ENCODE results near the gene SLC44A3.

The SLC44A3 gene

GRCh38 chr1:94931254-94931841 lies 111.2 kb downstream of the SLC44A3 start:
- Histone ChIP-seq H3K4me2 (no peak overlapping the region), H3K27me3 (ENCODE audit: insufficient read depth, low read depth) (no peaks in the 10 kb centered on the region), H2AFZ (ENCODE audit: low read depth) (no peak overlapping the region), H3K9ac (no peak overlapping the region), H3K79me2 (ENCODE audit: insufficient read depth, low read depth) (no peaks in the 10 kb centered on the region), H3K36me3 (ENCODE audit: insufficient read depth) (no peaks in the 10 kb centered on the region), H3K4me1 (ENCODE audit: low read depth, poor library complexity, severe bottlenecking) (no peaks in the 10 kb centered on the region), H3K27ac (no peak overlapping the region), H3K4me3 (IDR thresholded peaks at IDR 0.05; ENCODE audit: insufficient read depth, low read depth, low read length) (no peak overlapping the region), H4K20me1 (ENCODE audit: insufficient read depth) (no peaks in the 10 kb centered on the region)
- TF ChIP-seq CTCF (conservative IDR thresholded peaks at IDR 0.05; ENCODE audit: low read depth, low read length): no peak

- H3K9ac ChIP-seq: no peak overlapping the region
- H3K36me3 ChIP-seq (ENCODE audit: insufficient read depth): no peaks in the 10 kb centered on the region
- H3K4me1 ChIP-seq (ENCODE audit: low read depth, poor library complexity, severe bottlenecking): no peaks in the 10 kb centered on the region
- no peak for TF ChIP-seq CTCF (conservative IDR thresholded peaks at IDR 0.05; ENCODE audit: low read depth, low read length)
- no peak overlapping the region for H3K4me3 ChIP-seq (IDR thresholded peaks at IDR 0.05; ENCODE audit: insufficient read depth, low read depth, low read length)
- H3K79me2 ChIP-seq (ENCODE audit: insufficient read depth, low read depth): no peaks in the 10 kb centered on the region
- H2AFZ ChIP-seq (ENCODE audit: low read depth): no peak overlapping the region
- H3K27ac ChIP-seq: no peak overlapping the region
- no peak overlapping the region for H3K4me2 ChIP-seq
- H4K20me1 ChIP-seq (ENCODE audit: insufficient read depth): no peaks in the 10 kb centered on the region
- no peaks in the 10 kb centered on the region for H3K27me3 ChIP-seq (ENCODE audit: insufficient read depth, low read depth)
Measured at GRCh38 chr1:94934551-94934950, 114.4 kb downstream of the SLC44A3 start.

- no peak for TF ChIP-seq CTCF (conservative IDR thresholded peaks at IDR 0.05; ENCODE audit: low read depth, low read length)
- H3K79me2 ChIP-seq (ENCODE audit: insufficient read depth, low read depth): no peaks in the 10 kb centered on the region
- H4K20me1 ChIP-seq (ENCODE audit: insufficient read depth): no peaks in the 10 kb centered on the region
- H3K27ac ChIP-seq: no peak overlapping the region
- H3K9ac ChIP-seq: no peak overlapping the region
- no peaks in the 10 kb centered on the region for H3K36me3 ChIP-seq (ENCODE audit: insufficient read depth)
- H3K4me3 ChIP-seq (IDR thresholded peaks at IDR 0.05; ENCODE audit: insufficient read depth, low read depth, low read length): no peak overlapping the region
- H2AFZ ChIP-seq (ENCODE audit: low read depth): no peak overlapping the region
- no peaks in the 10 kb centered on the region for H3K27me3 ChIP-seq (ENCODE audit: insufficient read depth, low read depth)
- H3K4me1 ChIP-seq (ENCODE audit: low read depth, poor library complexity, severe bottlenecking): no peaks in the 10 kb centered on the region
- no peak overlapping the region for H3K4me2 ChIP-seq
Measured at GRCh38 chr1:94935034-94935433, 114.9 kb downstream of the SLC44A3 start.

GRCh38 chr1:94935476-94935875 lies 115.3 kb downstream of the SLC44A3 start:
- TF ChIP-seq CTCF (conservative IDR thresholded peaks at IDR 0.05; ENCODE audit: low read depth, low read length): no peak
- H3K27ac ChIP-seq: no peak overlapping the region
- no peak overlapping the region for H3K4me3 ChIP-seq (IDR thresholded peaks at IDR 0.05; ENCODE audit: insufficient read depth, low read depth, low read length)
- no peak overlapping the region for H2AFZ ChIP-seq (ENCODE audit: low read depth)
- no peak overlapping the region for H3K9ac ChIP-seq
- H3K27me3 ChIP-seq (ENCODE audit: insufficient read depth, low read depth): no peaks in the 10 kb centered on the region
- H3K4me2 ChIP-seq: no peak overlapping the region
- no peaks in the 10 kb centered on the region for H3K36me3 ChIP-seq (ENCODE audit: insufficient read depth)
- H3K79me2 ChIP-seq (ENCODE audit: insufficient read depth, low read depth): no peaks in the 10 kb centered on the region
- no peaks in the 10 kb centered on the region for H3K4me1 ChIP-seq (ENCODE audit: low read depth, poor library complexity, severe bottlenecking)
- no peaks in the 10 kb centered on the region for H4K20me1 ChIP-seq (ENCODE audit: insufficient read depth)

All from KMS-11 (cell line).